Activated CD8-positive, alpha-beta memory T cell treated with anti-CD3 and anti-CD28 coated beads for 24 hours (primary cell): ENCODE measurements around the gene ADSS1.

Experiments
- DNase-seq: peaks from one replicate; pipeline ENCODE4 v3.0.0-alpha.2; 2020

Gene ADSS1

GRCh38 chr14:104700225-104700651 is 23.8 kb upstream of the ADSS1 start:
- no peak for DNase-seq

- no peak for DNase-seq
Observed at GRCh38 chr14:104700747-104701217, 23.2 kb upstream of the ADSS1 start.

- no peak for DNase-seq
Observed at GRCh38 chr14:104701383-104702076, 22.5 kb upstream of the ADSS1 start.

GRCh38 chr14:104702106-104702505 is 21.9 kb upstream of the ADSS1 start:
- DNase-seq, result no peak

GRCh38 chr14:104702673-104703072 is 21.4 kb upstream of the ADSS1 start:
- no peak for DNase-seq

- DNase-seq, result no peak
Observed at GRCh38 chr14:104703269-104703668, 20.8 kb upstream of the ADSS1 start.

- no peak for DNase-seq
Observed at GRCh38 chr14:104704252-104704651, 19.8 kb upstream of the ADSS1 start.

- DNase-seq, result no peak
Observed at GRCh38 chr14:104705340-104706047, 18.5 kb upstream of the ADSS1 start.

GRCh38 chr14:104706733-104707607 is 17.1 kb upstream of the ADSS1 start:
- DNase-seq, result no peak

- DNase-seq, result no peak
Observed at GRCh38 chr14:104707608-104708595, 16.1 kb upstream of the ADSS1 start.

- peak; percentile 90 for DNase-seq
Observed at GRCh38 chr14:104708606-104709268, 15.3 kb upstream of the ADSS1 start.

- DNase-seq, result no peak
Observed at GRCh38 chr14:104709387-104710039, 14.5 kb upstream of the ADSS1 start.

- no peak for DNase-seq
Observed at GRCh38 chr14:104710071-104710735, 13.8 kb upstream of the ADSS1 start.

- no peak for DNase-seq
Observed at GRCh38 chr14:104712881-104713734, 10.9 kb upstream of the ADSS1 start.

GRCh38 chr14:104714066-104714465 is 10.0 kb upstream of the ADSS1 start:
- DNase-seq, result no peak

GRCh38 chr14:104714681-104715080 is 9.3 kb upstream of the ADSS1 start:
- no peak for DNase-seq

- DNase-seq, result no peak
Observed at GRCh38 chr14:104715416-104715815, 8.6 kb upstream of the ADSS1 start.

GRCh38 chr14:104715871-104716270 is 8.2 kb upstream of the ADSS1 start:
- DNase-seq, result no peak

GRCh38 chr14:104717137-104717536 is 6.9 kb upstream of the ADSS1 start:
- no peak for DNase-seq
